ENCODE results near the gene EYS.

- no peak for TF ChIP-seq ZNF274 (IDR thresholded peaks at IDR 0.05; ENCODE audit: low read depth, low read length)
- no peak for TF ChIP-seq YY1 (IDR thresholded peaks at IDR 0.05; ENCODE audit: insufficient read depth, insufficient read length)
- TF ChIP-seq SUZ12 (IDR thresholded peaks at IDR 0.05; ENCODE audit: extremely low read depth, insufficient read depth, insufficient read length), result no peak
Observed at GRCh38 chr6:65004283-65004682, 702.7 kb downstream of the EYS start.
